ENCODE measurements around the gene ISM1. TPM values are rescaled to one million over a fixed set of nuclear protein-coding genes. Genes with fewer than 3 reads are reported as not detected.

Gene ISM1
- total and polyA plus RNA-seq, 7 donors, result 0.56 to 1.8 (median 0.99) TPM

DNA sequence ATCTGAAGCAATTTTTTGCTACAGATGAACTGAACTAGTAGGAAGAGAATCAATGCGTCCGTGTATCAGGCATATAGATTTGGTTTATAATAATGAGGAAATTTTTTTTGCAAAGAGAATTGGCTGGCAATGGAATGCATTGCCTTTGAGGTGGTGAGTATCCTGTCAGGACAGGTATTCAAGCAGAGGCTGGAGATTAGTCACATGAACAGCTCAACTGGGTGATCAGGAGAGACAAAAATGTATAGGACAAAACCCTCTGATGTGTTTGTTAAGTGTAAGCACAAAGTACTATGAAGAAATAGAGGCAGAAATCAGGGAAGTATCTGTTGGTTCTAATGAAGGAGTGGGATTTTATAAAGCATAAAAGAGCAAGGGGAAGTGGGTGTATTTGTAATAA is 80.5 kb downstream of the ISM1 start:
- ATAC-seq, result no peak
- no peaks in the 10 kb centered on the region for H3K27me3 ChIP-seq (ENCODE audit: insufficient read depth in 3 of 3, low read length in 2 of 3)
- no peak overlapping the region for H3K4me3 ChIP-seq
- no peaks in the 10 kb centered on the region for H3K36me3 ChIP-seq (ENCODE audit: insufficient read depth in 1 of 2, low read depth in 1 of 2)
- H3K27ac ChIP-seq, result no peak overlapping the region
- H3K9me3 ChIP-seq, result no peaks in the 10 kb centered on the region
- H3K4me1 ChIP-seq, result no peaks in the 10 kb centered on the region
- no peak for DNase-seq
- WGBS, 3 donors, result 92 to 97% (median 96%) methylated on average over 2 of the region's 2 CpGs
- intact Hi-C loops (cut with DNase I), result loop anchor here in 1 of 2 donors (10.0 kb wide), 1 partner anchor 177 kb away; no protein-coding TSS in a partner anchor
- TF ChIP-seq, protein P1, sequence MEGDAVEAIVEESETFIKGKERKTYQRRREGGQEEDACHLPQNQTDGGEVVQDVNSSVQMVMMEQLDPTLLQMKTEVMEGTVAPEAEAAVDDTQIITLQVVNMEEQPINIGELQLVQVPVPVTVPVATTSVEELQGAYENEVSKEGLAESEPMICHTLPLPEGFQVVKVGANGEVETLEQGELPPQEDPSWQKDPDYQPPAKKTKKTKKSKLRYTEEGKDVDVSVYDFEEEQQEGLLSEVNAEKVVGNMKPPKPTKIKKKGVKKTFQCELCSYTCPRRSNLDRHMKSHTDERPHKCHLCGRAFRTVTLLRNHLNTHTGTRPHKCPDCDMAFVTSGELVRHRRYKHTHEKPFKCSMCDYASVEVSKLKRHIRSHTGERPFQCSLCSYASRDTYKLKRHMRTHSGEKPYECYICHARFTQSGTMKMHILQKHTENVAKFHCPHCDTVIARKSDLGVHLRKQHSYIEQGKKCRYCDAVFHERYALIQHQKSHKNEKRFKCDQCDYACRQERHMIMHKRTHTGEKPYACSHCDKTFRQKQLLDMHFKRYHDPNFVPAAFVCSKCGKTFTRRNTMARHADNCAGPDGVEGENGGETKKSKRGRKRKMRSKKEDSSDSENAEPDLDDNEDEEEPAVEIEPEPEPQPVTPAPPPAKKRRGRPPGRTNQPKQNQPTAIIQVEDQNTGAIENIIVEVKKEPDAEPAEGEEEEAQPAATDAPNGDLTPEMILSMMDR (IDR thresholded peaks at IDR 0.05), result no peak

GRCh38 chr20:13302647-13303450 is 81.8 kb downstream of the ISM1 start:
- Histone ChIP-seq H3K4me3 (no peak overlapping the region), H3K27me3 (ENCODE audit: insufficient read depth in 3 of 3, low read length in 2 of 3) (no peaks in the 10 kb centered on the region), H3K27ac (no peak overlapping the region), H3K9me3 (no peaks in the 10 kb centered on the region), H3K36me3 (ENCODE audit: insufficient read depth in 1 of 2, low read depth in 1 of 2) (no peaks in the 10 kb centered on the region), H3K4me1 (no peaks in the 10 kb centered on the region)
- DNase-seq (no peak), ATAC-seq (peak in 2 of 4 donors; percentile 44 to 66)
- WGBS, 3 donors, result 66 to 69% (median 68%) methylated on average over 9 of the region's 9 CpGs
- intact Hi-C loops (cut with DNase I), result loop anchor here (2.0 to 10.0 kb wide), 2 partner anchors 178 to 184 kb away; no protein-coding TSS in a partner anchor
- TF ChIP-seq, protein P1 (IDR thresholded peaks at IDR 0.05), result peak; percentile 57

DNA sequence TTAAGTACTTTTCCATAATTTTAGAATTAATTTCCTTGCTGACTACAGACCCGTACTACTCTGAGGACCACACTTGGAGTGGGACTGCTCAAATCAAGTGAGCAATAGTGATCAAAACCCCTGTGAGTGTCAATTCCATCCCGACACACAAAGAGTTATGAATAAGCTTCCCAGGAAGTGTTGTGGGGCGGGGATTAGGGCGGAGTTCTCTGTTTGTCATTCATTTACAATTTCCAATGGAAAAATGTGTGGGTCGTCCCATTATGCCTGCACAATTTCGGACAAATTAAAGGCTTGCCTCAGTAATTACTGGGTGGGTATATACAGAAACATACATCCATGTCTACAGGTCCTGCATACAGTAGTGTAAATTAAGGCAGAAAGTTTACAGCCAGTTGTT is 84.2 kb downstream of the ISM1 start:
- Histone ChIP-seq H3K4me3 (no peak overlapping the region), H3K27ac (no peak overlapping the region), H3K36me3 (ENCODE audit: insufficient read depth in 1 of 2, low read depth in 1 of 2) (no peaks in the 10 kb centered on the region), H3K27me3 (ENCODE audit: insufficient read depth in 3 of 3, low read length in 2 of 3) (no peaks in the 10 kb centered on the region), H3K4me1 (no peaks in the 10 kb centered on the region), H3K9me3 (no peaks in the 10 kb centered on the region)
- no peak for ATAC-seq
- WGBS, 3 donors, result 85 to 89% (median 85%) methylated on average over 6 of the region's 6 CpGs
- no peak for DNase-seq
- TF ChIP-seq, protein P1 (IDR thresholded peaks at IDR 0.05), result no peak
- intact Hi-C loops (cut with DNase I), result loop anchor here in 1 of 2 donors (10.0 kb wide), 1 partner anchor 180 kb away; no protein-coding TSS in a partner anchor

- peaks cover 0 to 4% (median 0%) of the 10 kb centered on the region in 3 donors for H3K27me3 ChIP-seq (ENCODE audit: insufficient read depth in 3 of 3, low read length in 2 of 3)
- 76 to 89% (median 79%) methylated on average over 9 of the region's 9 CpGs for WGBS, 3 donors
- no peak overlapping the region for H3K4me3 ChIP-seq
- ATAC-seq, result no peak
- DNase-seq, result no peak
- intact Hi-C loops (cut with DNase I), result loop anchor here in 1 of 2 donors (10.0 kb wide), 1 partner anchor 183 kb away; no protein-coding TSS in a partner anchor
- TF ChIP-seq, protein P1 (IDR thresholded peaks at IDR 0.05), result no peak
- no peaks in the 10 kb centered on the region for H3K4me1 ChIP-seq
- H3K9me3 ChIP-seq, result no peaks in the 10 kb centered on the region
- no peaks in the 10 kb centered on the region for H3K36me3 ChIP-seq (ENCODE audit: insufficient read depth in 1 of 2, low read depth in 1 of 2)
- H3K27ac ChIP-seq, result no peak overlapping the region
These were observed 86.6 kb downstream of the ISM1 start for GRCh38 chr20:13307562-13308163.

All from psoas muscle (tissue), 8 donors.